DND-41 (cell line): Measurements from ENCODE around the gene CYFIP2.

Experiments
- CTCF ChIP-seq: IDR thresholded peaks from 2 replicates; pipeline ENCODE4 v1.5.1; 2012; ENCODE audit warnings: borderline replicate concordance, low read length, moderate library complexity, mild to moderate bottlenecking; ENCODE audit not compliant: poor library complexity, severe bottlenecking; ENCODE audit errors: extremely low read depth
- EZH2 ChIP-seq: IDR thresholded peaks from 3 replicates; pipeline ENCODE4 v1.6.1; 2012; ENCODE audit warnings: borderline replicate concordance, low read depth, mild to moderate bottlenecking, moderate library complexity, low read length, inconsistent platforms; ENCODE audit not compliant: severe bottlenecking

- TF ChIP-seq EZH2 = no peak
- TF ChIP-seq CTCF = no peak
These were observed 48.5 kb upstream of the CYFIP2 start for GRCh38 chr5:157217289-157218024.
